Activated T-cell treated with anti-CD3 and anti-CD28 coated beads, Interleukin-2, amount 50 U/mL, for 4 hours (primary cell): Measurements from ENCODE around the gene CGB8. TPM values are rescaled to one million over a fixed set of nuclear protein-coding genes. Genes with fewer than 3 reads are reported as not detected.
"Not testable (repeated sequence)": the region's sequence is repeated elsewhere in the genome, so short reads cannot be mapped to it uniquely, and the experiment has no call there.

Experiments used
- ATAC-seq, 2 donors: fragments of 200-7000 bp; cut with Tn5 transposase; one replicate each; pipeline ENCODE4 v1.10.0; 2021
- DNase-seq: peaks from one replicate; pipeline ENCODE4 v3.0.0-alpha.2; 2020
- H3K27me3 Mint-ChIP-seq: one replicate; pipeline ENCODE4 v1.8.0; 2021; ENCODE audit warnings: low read depth, mixed read lengths
- H3K36me3 Mint-ChIP-seq: one replicate; pipeline ENCODE4 v1.8.0; 2022; ENCODE audit warnings: mixed read lengths; ENCODE audit not compliant: insufficient read depth
- H3K4me1 Mint-ChIP-seq: one replicate; pipeline ENCODE4 v1.8.0; 2021; ENCODE audit warnings: low read depth, mixed read lengths
- H3K4me3 Mint-ChIP-seq: one replicate; pipeline ENCODE4 v1.8.0; 2021; ENCODE audit warnings: mild to moderate bottlenecking, moderate library complexity, mixed read lengths
- H3K9me3 Mint-ChIP-seq: one replicate; pipeline ENCODE4 v1.8.0; 2021; ENCODE audit warnings: mixed read lengths
- total RNA-seq, 3 donors: library from RNA; stranded (reverse); gene quantifications; one replicate each; pipeline ENCODE4 v1.2.1, GENCODE V29; 2021

CGB8 gene
- total RNA-seq, 3 donors from 2014 or later = not detected

DNA sequence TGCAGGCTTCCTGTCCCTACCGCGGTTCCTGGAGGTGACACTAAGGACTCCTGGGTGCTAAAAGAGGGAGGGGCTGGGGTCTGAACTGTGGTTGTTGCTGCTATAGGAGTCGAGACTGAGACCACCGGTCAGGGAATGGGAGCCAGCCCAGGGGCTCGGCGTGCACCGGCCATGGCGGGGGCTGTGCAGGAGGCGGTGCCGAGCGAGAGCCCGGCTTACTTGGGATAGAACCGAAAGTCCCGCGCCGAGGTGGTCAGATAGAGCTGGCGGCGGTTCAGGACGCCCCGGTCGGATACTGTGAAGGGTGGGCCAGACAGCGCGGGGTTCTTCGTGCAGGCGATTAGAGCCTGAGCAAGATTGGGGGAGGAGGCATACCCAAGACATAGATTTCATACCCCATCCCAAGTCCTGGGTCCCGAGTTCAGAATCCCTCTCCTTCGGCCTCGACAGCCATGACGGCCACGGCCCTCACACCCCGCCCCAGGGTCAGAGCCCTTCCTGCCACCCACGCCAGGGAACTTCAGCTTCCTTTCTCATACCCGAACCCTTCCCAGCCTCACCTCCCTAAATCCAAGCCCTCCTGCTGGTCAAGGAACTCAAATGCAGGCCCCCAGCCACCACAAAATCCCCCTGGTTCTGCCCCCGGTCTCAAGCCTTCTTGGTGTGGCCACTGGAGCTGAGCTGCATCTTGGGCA lies 8.1 kb upstream of the CGB8 start:
- not testable (repeated sequence) for DNase-seq, H3K36me3 Mint-ChIP-seq, H3K9me3 Mint-ChIP-seq
- Mint-ChIP-seq H3K4me1 (peaks cover 22% of the 10 kb centered on the region), H3K27me3 (peaks cover 45% of the 10 kb centered on the region), H3K4me3 (peak overlapping the region; percentile 77)
- ATAC-seq = peak in 1 of 2 donors; percentile 6

GRCh38 chr19:49056101-49056901 lies 7.4 kb upstream of the CGB8 start:
- Mint-ChIP-seq H3K4me3 (peak overlapping the region; percentile 77), H3K4me1 (peaks cover 22% of the 10 kb centered on the region), H3K36me3 (no peaks in the 10 kb centered on the region), H3K9me3 (no peaks in the 10 kb centered on the region), H3K27me3 (peaks cover 41% of the 10 kb centered on the region)
- ATAC-seq = peak; percentile 78 to 81
- peak; percentile 36 for DNase-seq

DNA sequence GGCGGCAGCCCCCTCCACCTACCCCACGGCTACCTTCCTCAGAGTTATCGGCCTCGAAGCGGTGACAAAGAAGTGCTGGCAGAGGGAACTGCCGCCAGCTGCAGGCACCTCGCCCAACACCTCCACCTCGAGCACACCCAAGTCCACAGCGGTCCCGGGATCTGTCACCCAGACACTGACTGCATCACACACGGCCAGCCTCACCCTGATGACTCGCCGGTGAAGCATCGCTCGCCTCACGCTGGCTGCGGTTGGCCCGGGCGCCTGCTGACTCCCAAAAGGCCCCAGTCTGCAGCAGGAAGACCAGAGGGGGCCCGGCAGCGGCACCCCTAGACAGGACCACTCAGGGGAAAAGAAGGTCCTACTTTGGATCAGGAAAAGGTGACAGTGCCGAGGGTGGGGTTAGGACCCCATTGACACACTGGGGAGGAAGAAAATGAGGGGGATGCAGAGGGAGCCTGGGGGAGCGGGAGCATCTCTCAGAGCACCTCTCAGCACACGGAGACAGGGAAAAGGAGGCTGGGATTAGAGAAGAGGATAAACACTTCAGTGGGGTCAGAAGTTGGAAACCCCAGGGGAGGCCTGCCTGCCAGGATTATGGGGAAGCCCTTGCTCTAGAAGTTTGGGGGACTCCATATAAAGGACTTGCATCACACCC lies 1.6 kb upstream of the CGB8 start:
- not testable (repeated sequence) for H3K9me3 Mint-ChIP-seq, ATAC-seq, H3K4me1 Mint-ChIP-seq, H3K27me3 Mint-ChIP-seq, H3K36me3 Mint-ChIP-seq, H3K4me3 Mint-ChIP-seq, DNase-seq

- DNase-seq, H3K4me3 Mint-ChIP-seq, H3K36me3 Mint-ChIP-seq, H3K9me3 Mint-ChIP-seq, H3K4me1 Mint-ChIP-seq, ATAC-seq, H3K27me3 Mint-ChIP-seq: not testable (repeated sequence)
These were observed 923 bp upstream of the CGB8 start for GRCh38 chr19:49049834-49050233.

DNA sequence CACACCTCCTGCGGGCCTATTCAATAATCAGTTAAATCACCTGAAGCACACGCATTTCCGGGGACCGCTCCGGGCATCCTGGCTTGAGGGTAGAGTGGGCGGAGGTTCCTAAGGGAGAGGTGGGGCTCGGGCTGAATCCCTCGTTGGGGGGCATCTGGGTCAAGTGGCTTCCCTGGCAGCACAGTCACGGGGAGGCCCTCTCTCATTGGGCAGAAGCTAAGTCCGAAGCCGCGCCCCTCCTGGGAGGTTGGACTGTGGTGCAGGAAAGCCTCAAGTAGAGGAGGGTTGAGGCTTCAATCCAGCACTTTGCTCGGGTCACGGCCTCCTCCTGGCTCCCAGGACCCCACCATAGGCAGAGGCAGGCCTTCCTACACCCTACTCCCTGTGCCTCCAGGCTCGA lies 5.4 kb downstream of the CGB8 start, which contains the start of gene CGB5:
Gene CGB5 (plus strand): TSS at position 301 of the 400 bp plus-strand sequence. CDS start 362 bp downstream, outside the sequence.
- not testable (repeated sequence) for ATAC-seq, H3K36me3 Mint-ChIP-seq, DNase-seq, H3K27me3 Mint-ChIP-seq, H3K9me3 Mint-ChIP-seq, H3K4me3 Mint-ChIP-seq, H3K4me1 Mint-ChIP-seq

DNA sequence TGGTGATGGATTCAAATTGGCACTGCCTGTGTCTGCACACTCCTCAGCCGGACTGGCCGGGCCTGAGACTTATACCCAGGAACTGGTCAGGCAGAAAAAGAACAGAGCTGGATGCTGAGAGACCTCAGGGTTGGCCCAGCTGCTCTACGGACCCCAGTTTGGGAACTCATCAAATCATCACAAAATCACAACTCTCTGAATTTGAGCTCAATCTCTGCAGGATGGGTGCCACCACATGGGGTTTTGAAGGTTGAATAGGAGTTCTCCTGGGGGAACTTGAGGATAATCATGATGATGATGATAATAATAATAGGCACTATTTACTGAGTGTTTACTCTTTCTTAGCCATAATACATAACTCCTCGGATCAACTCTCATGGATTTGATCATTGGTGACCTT lies 6.2 kb downstream of the CGB8 start:
- H3K4me3 Mint-ChIP-seq, H3K9me3 Mint-ChIP-seq, DNase-seq, H3K27me3 Mint-ChIP-seq, ATAC-seq, H3K36me3 Mint-ChIP-seq, H3K4me1 Mint-ChIP-seq: not testable (repeated sequence)

- no peak overlapping the region for H3K4me3 Mint-ChIP-seq
- ATAC-seq = no peak
- H3K9me3 Mint-ChIP-seq = no peaks in the 10 kb centered on the region
- H3K27me3 Mint-ChIP-seq = no peaks in the 10 kb centered on the region
- H3K4me1 Mint-ChIP-seq = no peaks in the 10 kb centered on the region
- DNase-seq = no peak
- no peaks in the 10 kb centered on the region for H3K36me3 Mint-ChIP-seq
These were observed 6.7 kb downstream of the CGB8 start for GRCh38 chr19:49042177-49042576.

- H3K4me1 Mint-ChIP-seq, H3K4me3 Mint-ChIP-seq, H3K36me3 Mint-ChIP-seq, ATAC-seq, H3K27me3 Mint-ChIP-seq, H3K9me3 Mint-ChIP-seq, DNase-seq: not testable (repeated sequence)
These were observed 9.2 kb downstream of the CGB8 start for GRCh38 chr19:49039736-49040135.

GRCh38 chr19:49038557-49039276 lies 10.2 kb downstream of the CGB8 start:
- not testable (repeated sequence) for H3K9me3 Mint-ChIP-seq, DNase-seq, H3K27me3 Mint-ChIP-seq, H3K36me3 Mint-ChIP-seq, H3K4me3 Mint-ChIP-seq, H3K4me1 Mint-ChIP-seq, ATAC-seq

- DNase-seq, H3K36me3 Mint-ChIP-seq, H3K4me1 Mint-ChIP-seq, H3K27me3 Mint-ChIP-seq, H3K9me3 Mint-ChIP-seq, ATAC-seq, H3K4me3 Mint-ChIP-seq: not testable (repeated sequence)
These were observed 10.8 kb downstream of the CGB8 start for GRCh38 chr19:49038111-49038510.

- not testable (repeated sequence) for H3K36me3 Mint-ChIP-seq, H3K9me3 Mint-ChIP-seq, H3K4me3 Mint-ChIP-seq, H3K27me3 Mint-ChIP-seq, H3K4me1 Mint-ChIP-seq
- ATAC-seq (peak; percentile 30 to 56), DNase-seq (peak; percentile 40)
These were observed 12.1 kb downstream of the CGB8 start, which contains the start of gene CGB1 for GRCh38 chr19:49036815-49037214. Gene CGB1 (minus strand): TSS chr19:49036895. CDS start chr19:49036711, 184 bp downstream.

GRCh38 chr19:49031642-49032301 lies 17.1 kb downstream of the CGB8 start, which contains the start of gene CGB2:
Gene CGB2 (plus strand): TSS chr19:49031890. CDS start chr19:49032096, 206 bp downstream.
- H3K27me3 Mint-ChIP-seq, H3K4me1 Mint-ChIP-seq, H3K4me3 Mint-ChIP-seq, H3K9me3 Mint-ChIP-seq, H3K36me3 Mint-ChIP-seq: not testable (repeated sequence)
- ATAC-seq (peak; percentile 78 to 94), DNase-seq (peak; percentile 70)

DNA sequence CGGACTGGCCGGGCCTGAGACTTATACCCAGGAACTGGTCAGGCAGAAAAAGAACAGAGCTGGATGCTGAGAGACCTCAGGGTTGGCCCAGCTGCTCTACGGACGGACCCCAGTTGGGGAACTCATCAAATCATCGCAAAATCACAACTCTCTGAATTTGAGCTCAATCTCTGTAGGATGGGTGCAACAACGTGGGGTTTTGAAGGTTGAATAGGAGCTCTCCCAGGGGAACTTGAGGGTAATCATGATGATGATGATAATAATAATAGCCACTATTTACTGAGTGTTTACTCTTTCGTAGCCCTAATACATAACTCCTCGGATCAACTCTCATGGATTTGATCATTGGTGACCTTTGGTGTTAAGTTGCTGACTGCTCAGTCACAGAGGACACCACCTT lies 18.6 kb downstream of the CGB8 start:
- ATAC-seq, H3K4me3 Mint-ChIP-seq, H3K36me3 Mint-ChIP-seq, DNase-seq, H3K27me3 Mint-ChIP-seq, H3K4me1 Mint-ChIP-seq, H3K9me3 Mint-ChIP-seq: not testable (repeated sequence)
